Measurements from ENCODE around the gene APBB2. TPM values are rescaled to one million over a fixed set of nuclear protein-coding genes. Genes with fewer than 3 reads are reported as not detected.

The APBB2 gene
- total and polyA plus RNA-seq, 10 of the 15 experiments (the other 5 are each of a cell fraction or from before 2014, with no cell fraction given) = 2.7 to 24.6 (median 19.0) TPM

DNA sequence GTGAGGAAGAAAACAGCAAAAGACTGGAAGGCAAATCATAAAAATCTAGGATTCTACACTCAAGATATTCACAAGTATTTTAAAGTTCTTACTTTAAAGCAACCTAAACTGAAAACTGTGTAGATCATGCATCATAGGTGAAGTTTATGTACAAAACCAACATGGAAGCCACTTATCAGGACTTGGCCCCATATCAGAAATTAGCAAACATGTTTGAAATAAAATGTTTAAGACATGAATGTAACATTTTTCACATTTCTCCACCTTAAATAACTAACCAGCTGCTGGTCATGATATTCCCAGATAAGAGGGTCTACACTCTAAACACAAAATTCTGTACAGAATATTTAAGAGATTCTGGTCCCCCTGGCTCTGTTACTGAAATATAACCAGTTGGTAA, 38.5 kb downstream of the APBB2 start:
- H2AFZ ChIP-seq (ENCODE audit: control insufficient read depth, low read depth, low read length) = no peak overlapping the region
- peaks cover 16% of the 10 kb centered on the region for H3K4me1 ChIP-seq (ENCODE audit: control insufficient read depth, insufficient read depth, low read length)
- no peaks in the 10 kb centered on the region for H3K36me3 ChIP-seq (ENCODE audit: control insufficient read depth in 2 of 2, insufficient read depth in 2 of 2, low read length in 1 of 2)
- ATAC-seq (no peak), FAIRE-seq (no peak), DNase-seq (ENCODE audit: low read depth, low spot score) (no peak)
- H3K9ac ChIP-seq (ENCODE audit: control insufficient read depth, insufficient read depth, low read length) = no peak overlapping the region
- in situ Hi-C loops (cut with MboI) = loop anchor here (25.0 kb wide), 1 partner anchor 1813 kb away; the partner anchor contains the start of gene RFC1
- peaks cover 32% of the 10 kb centered on the region for H3K79me2 ChIP-seq (ENCODE audit: control insufficient read depth, insufficient read depth, low read length)
- no peaks in the 10 kb centered on the region for H3K9me3 ChIP-seq (replicated peaks; ENCODE audit: control insufficient read depth, insufficient read depth, low read length)
- RAD21 ChIA-PET (ENCODE audit: unreplicated experiment) = interaction anchor here (0.7 to 7.0 kb wide), 8 partner anchors 12 to 104 kb away, joined by 3 to 68 read pairs (median 8); partner anchors contain the start of gene APBB2
- BruUV-seq (replicated peaks) = no TSS peak
- H3K4me2 ChIP-seq (ENCODE audit: control insufficient read depth, insufficient read depth) = no peak overlapping the region; the same call in 1 of the 2 replicates
- POLR2A ChIA-PET = interaction anchor here (0.5 to 2.0 kb wide), 4 partner anchors 10 to 183 kb away, joined by 4 to 7 read pairs (median 6); no protein-coding TSS in a partner anchor
- no peaks in the 10 kb centered on the region for H4K20me1 ChIP-seq (ENCODE audit: control insufficient read depth, insufficient read depth)
- intact Hi-C loops (cut with micrococcal nuclease; ENCODE audit: unreplicated experiment) = no loop called here
- TF ChIP-seq GATAD2B (conservative IDR thresholded peaks at IDR 0.05; ENCODE audit: low read depth) (no peak), NBN (IDR thresholded peaks at IDR 0.05) (no peak), STAT1 (conservative IDR thresholded peaks at IDR 0.05) (no peak), ZZZ3 (IDR thresholded peaks at IDR 0.05; ENCODE audit: control insufficient read depth, insufficient read length, low read depth) (no peak), NRF1 (conservative IDR thresholded peaks at IDR 0.05; ENCODE audit: low read depth, low read length) (no peak), RUNX3 (IDR thresholded peaks at IDR 0.05; ENCODE audit: low read length) (no peak), YY1 (IDR thresholded peaks at IDR 0.05; ENCODE audit: low read depth, low read length) (no peak), SMARCA5 (IDR thresholded peaks at IDR 0.05) (no peak), GABPA (IDR thresholded peaks at IDR 0.05; ENCODE audit: low read depth) (no peak), POLR2AphosphoS5 (IDR thresholded peaks at IDR 0.05; ENCODE audit: low read length) (no peak), EGR1 (IDR thresholded peaks at IDR 0.05; ENCODE audit: borderline replicate concordance in 1 of 2, low read depth in 2 of 2, low read length in 2 of 2) (no peak), EP300 (IDR thresholded peaks at IDR 0.05; ENCODE audit: borderline replicate concordance in 1 of 2, control insufficient read depth in 1 of 2, low read depth in 2 of 2, low read length in 2 of 2) (no peak), SUPT20H (IDR thresholded peaks at IDR 0.05; ENCODE audit: borderline replicate concordance, control insufficient read depth, low read depth, low read length) (no peak), CBX5 (IDR thresholded peaks at IDR 0.05; ENCODE audit: low read depth) (no peak), WRNIP1 (IDR thresholded peaks at IDR 0.05; ENCODE audit: borderline replicate concordance, low read depth, low read length) (no peak), SKIL (IDR thresholded peaks at IDR 0.05; ENCODE audit: low read depth, poor library complexity, severe bottlenecking) (no peak)
- H3K4me3 ChIP-seq = no peak overlapping the region
- CTCF ChIA-PET = interaction anchor here (1.1 to 6.0 kb wide), 7 partner anchors 11 to 216 kb away, joined by 3 to 50 read pairs (median 4); no protein-coding TSS in a partner anchor
- H3K27ac ChIP-seq (ENCODE audit: control insufficient read depth, insufficient read depth) = no peak overlapping the region
- H3K27me3 ChIP-seq (replicated peaks in 1 of 2; ENCODE audit: control insufficient read depth in 2 of 2, insufficient read depth in 2 of 2, low read length in 1 of 2) = no peaks in the 10 kb centered on the region
- SMC1A ChIA-PET (ENCODE audit: uncharacterized antibody, unreplicated experiment) = interaction anchor here (0.8 to 5.9 kb wide), 15 partner anchors 8 to 194 kb away, joined by 3 to 81 read pairs (median 6); no protein-coding TSS in a partner anchor
